DMS53 treated with DMSO at 0.1 percent for 48 hours (cell line): Measurements from ENCODE around the gene PRPH.
A peak's percentile ranks its signal among the peaks of the same experiment; 100 is the strongest.
"Not testable (repeated sequence)": the region's sequence is repeated elsewhere in the genome, so short reads cannot be mapped to it uniquely, and the experiment has no call there.

Source experiments
- DNase-seq: peaks from one replicate; lab custom pipeline; 2025; ENCODE audit not compliant: unreplicated experiment; lab: John Stamatoyannopoulos, UW

PRPH gene

GRCh38 chr12:49298160-49298559, 3.2 kb downstream of the PRPH start:
- peak; percentile 15 for DNase-seq

- no peak for DNase-seq
Measured at GRCh38 chr12:49301760-49302159, 6.8 kb downstream of the PRPH start.

- DNase-seq = no peak
Measured at GRCh38 chr12:49304161-49304560, 9.2 kb downstream of the PRPH start.

- no peak for DNase-seq
Measured at GRCh38 chr12:49305762-49306510, 11.0 kb downstream of the PRPH start.

GRCh38 chr12:49309386-49309785, 14.4 kb downstream of the PRPH start:
- no peak for DNase-seq

- not testable (repeated sequence) for DNase-seq
Measured at GRCh38 chr12:49310451-49311000, 15.6 kb downstream of the PRPH start.

GRCh38 chr12:49314811-49315210, 19.9 kb downstream of the PRPH start:
- DNase-seq = no peak

- DNase-seq = not testable (repeated sequence)
Measured at GRCh38 chr12:49317118-49317517, 22.2 kb downstream of the PRPH start.

- not testable (repeated sequence) for DNase-seq
Measured at GRCh38 chr12:49320411-49321103, 25.6 kb downstream of the PRPH start.

- DNase-seq = no peak
Measured at GRCh38 chr12:49322367-49322707, 27.4 kb downstream of the PRPH start.

- peak; percentile 98 for DNase-seq
Measured at GRCh38 chr12:49322708-49323523, 28.0 kb downstream of the PRPH start, which contains the start of gene TROAP. TROAP (plus strand) TSS chr12:49323255; CDS start chr12:49323609, 354 bp downstream.

GRCh38 chr12:49323524-49324097, 28.7 kb downstream of the PRPH start:
- no peak for DNase-seq

GRCh38 chr12:49325606-49326005, 30.7 kb downstream of the PRPH start:
- DNase-seq = no peak

GRCh38 chr12:49327368-49327767, 32.4 kb downstream of the PRPH start:
- DNase-seq = no peak

- no peak for DNase-seq
Measured at GRCh38 chr12:49327887-49328286, 32.9 kb downstream of the PRPH start.

GRCh38 chr12:49328816-49329215, 33.9 kb downstream of the PRPH start:
- DNase-seq = no peak

- DNase-seq = no peak
Measured at GRCh38 chr12:49330032-49330619, 35.2 kb downstream of the PRPH start.

GRCh38 chr12:49330631-49331379, 35.9 kb downstream of the PRPH start:
- DNase-seq = no peak

- DNase-seq = peak; percentile 66
Measured at GRCh38 chr12:49331380-49332222, 36.7 kb downstream of the PRPH start.
